Measurements from ENCODE around the gene LMOD1.

Gene LMOD1

GRCh38 chr1:201883266-201883665, 63.1 kb downstream of the LMOD1 start:
- Histone ChIP-seq H3K9me3 (ENCODE audit: control insufficient read depth, low read length) (no peaks in the 10 kb centered on the region), H2AFZ (ENCODE audit: low read depth, low read length) (no peak overlapping the region), H2BK12ac (ENCODE audit: low read length in 2 of 2) (no peak overlapping the region), H4K8ac (ENCODE audit: low read length) (no peak overlapping the region), H3K4me2 (ENCODE audit: low read length, poor library complexity, severe bottlenecking) (no peak overlapping the region), H3K4me1 (ENCODE audit: control insufficient read depth, insufficient read depth, low read depth, low read length) (peaks cover 28% of the 10 kb centered on the region), H3K4me3 (ENCODE audit: insufficient read depth in 1 of 2, low read depth in 1 of 2, low read length in 2 of 2) (peak overlapping the region in 1 of 2 experiments; percentile 40), H3K9ac (ENCODE audit: low read length) (peak overlapping the region; percentile 33), H3K79me1 (replicated peaks; ENCODE audit: low read length, poor library complexity, severe bottlenecking) (no peaks in the 10 kb centered on the region), H2BK5ac (ENCODE audit: low read depth, low read length, poor library complexity, severe bottlenecking) (no peak overlapping the region), H3K27me3 (ENCODE audit: control insufficient read depth in 1 of 2, insufficient read depth in 1 of 2, low read length in 2 of 2) (no peaks in the 10 kb centered on the region), H3K4ac (ENCODE audit: low read depth in 1 of 2, low read length in 2 of 2) (peak overlapping the region in 1 of 2 experiments; percentile 24), H3K23ac (ENCODE audit: low read length in 2 of 2) (no peak overlapping the region), H3K27ac (ENCODE audit: low read length, poor library complexity, severe bottlenecking) (peak overlapping the region; percentile 19), H2AK5ac (ENCODE audit: low read length, severe bottlenecking) (no peak overlapping the region), H4K91ac (ENCODE audit: low read length) (no peak overlapping the region), H3K14ac (ENCODE audit: low read length in 2 of 2) (no peak overlapping the region), H2BK15ac (ENCODE audit: low read depth, poor library complexity, severe bottlenecking) (no peak overlapping the region), H3K18ac (ENCODE audit: low read depth in 1 of 2, low read length in 2 of 2) (no peak overlapping the region), H3K36me3 (ENCODE audit: control insufficient read depth in 1 of 2, insufficient read depth in 2 of 2, low read depth in 1 of 2, low read length in 2 of 2) (peaks cover 2 to 5% of the 10 kb centered on the region in 2 experiments), H2BK120ac (ENCODE audit: low read depth, low read length) (no peak overlapping the region)
- 92% methylated on average over 3 of the region's 3 CpGs for WGBS
- no peak for DNase-seq

GRCh38 chr1:201882665-201883132, 63.6 kb downstream of the LMOD1 start:
- Histone ChIP-seq H3K9ac (ENCODE audit: low read length) (peak overlapping the region; percentile 33), H2AFZ (ENCODE audit: low read depth, low read length) (no peak overlapping the region), H2BK5ac (ENCODE audit: low read depth, low read length, poor library complexity, severe bottlenecking) (no peak overlapping the region), H2BK15ac (ENCODE audit: low read depth, poor library complexity, severe bottlenecking) (no peak overlapping the region), H2BK12ac (ENCODE audit: low read length in 2 of 2) (no peak overlapping the region), H3K4ac (ENCODE audit: low read depth in 1 of 2, low read length in 2 of 2) (no peak overlapping the region), H3K79me1 (replicated peaks; ENCODE audit: low read length, poor library complexity, severe bottlenecking) (no peaks in the 10 kb centered on the region), H3K14ac (ENCODE audit: low read length in 2 of 2) (no peak overlapping the region), H3K18ac (ENCODE audit: low read depth in 1 of 2, low read length in 2 of 2) (no peak overlapping the region), H3K4me3 (ENCODE audit: insufficient read depth in 1 of 2, low read depth in 1 of 2, low read length in 2 of 2) (no peak overlapping the region), H3K27ac (ENCODE audit: low read length, poor library complexity, severe bottlenecking) (no peak overlapping the region), H3K9me3 (ENCODE audit: control insufficient read depth, low read length) (no peaks in the 10 kb centered on the region), H3K27me3 (ENCODE audit: control insufficient read depth in 1 of 2, insufficient read depth in 1 of 2, low read length in 2 of 2) (no peaks in the 10 kb centered on the region), H3K36me3 (ENCODE audit: control insufficient read depth in 1 of 2, insufficient read depth in 2 of 2, low read depth in 1 of 2, low read length in 2 of 2) (peaks cover 4 to 5% of the 10 kb centered on the region in 2 experiments), H3K4me1 (ENCODE audit: control insufficient read depth, insufficient read depth, low read depth, low read length) (peaks cover 26% of the 10 kb centered on the region), H2BK120ac (ENCODE audit: low read depth, low read length) (no peak overlapping the region), H3K4me2 (ENCODE audit: low read length, poor library complexity, severe bottlenecking) (no peak overlapping the region), H4K91ac (ENCODE audit: low read length) (no peak overlapping the region), H2AK5ac (ENCODE audit: low read length, severe bottlenecking) (no peak overlapping the region), H4K8ac (ENCODE audit: low read length) (no peak overlapping the region), H3K23ac (ENCODE audit: low read length in 2 of 2) (no peak overlapping the region)
- 86% methylated on average over 2 of the region's 2 CpGs for WGBS
- peak; percentile 81 for DNase-seq

GRCh38 chr1:201881617-201882016, 64.7 kb downstream of the LMOD1 start:
- Histone ChIP-seq H3K23ac (ENCODE audit: low read length in 2 of 2) (no peak overlapping the region), H3K4me1 (ENCODE audit: control insufficient read depth, insufficient read depth, low read depth, low read length) (peaks cover 26% of the 10 kb centered on the region), H3K4me3 (ENCODE audit: insufficient read depth in 1 of 2, low read depth in 1 of 2, low read length in 2 of 2) (no peak overlapping the region), H4K8ac (ENCODE audit: low read length) (no peak overlapping the region), H2BK12ac (ENCODE audit: low read length in 2 of 2) (no peak overlapping the region), H3K27ac (ENCODE audit: low read length, poor library complexity, severe bottlenecking) (no peak overlapping the region), H2BK120ac (ENCODE audit: low read depth, low read length) (no peak overlapping the region), H3K14ac (ENCODE audit: low read length in 2 of 2) (no peak overlapping the region), H3K9ac (ENCODE audit: low read length) (no peak overlapping the region), H2AFZ (ENCODE audit: low read depth, low read length) (no peak overlapping the region), H3K27me3 (ENCODE audit: control insufficient read depth in 1 of 2, insufficient read depth in 1 of 2, low read length in 2 of 2) (no peaks in the 10 kb centered on the region), H2BK15ac (ENCODE audit: low read depth, poor library complexity, severe bottlenecking) (no peak overlapping the region), H3K36me3 (ENCODE audit: control insufficient read depth in 1 of 2, insufficient read depth in 2 of 2, low read depth in 1 of 2, low read length in 2 of 2) (peaks cover 4 to 13% of the 10 kb centered on the region in 2 experiments), H4K91ac (ENCODE audit: low read length) (no peak overlapping the region), H3K4ac (ENCODE audit: low read depth in 1 of 2, low read length in 2 of 2) (no peak overlapping the region), H3K79me1 (replicated peaks; ENCODE audit: low read length, poor library complexity, severe bottlenecking) (no peaks in the 10 kb centered on the region), H2AK5ac (ENCODE audit: low read length, severe bottlenecking) (no peak overlapping the region), H3K9me3 (ENCODE audit: control insufficient read depth, low read length) (no peaks in the 10 kb centered on the region), H3K4me2 (ENCODE audit: low read length, poor library complexity, severe bottlenecking) (no peak overlapping the region), H2BK5ac (ENCODE audit: low read depth, low read length, poor library complexity, severe bottlenecking) (no peak overlapping the region), H3K18ac (ENCODE audit: low read depth in 1 of 2, low read length in 2 of 2) (no peak overlapping the region)
- no peak for DNase-seq
- WGBS, result 100% methylated on average over 1 of the region's 1 CpG

GRCh38 chr1:201880928-201881571, 65.3 kb downstream of the LMOD1 start:
- Histone ChIP-seq H3K36me3 (ENCODE audit: control insufficient read depth in 1 of 2, insufficient read depth in 2 of 2, low read depth in 1 of 2, low read length in 2 of 2) (peaks cover 8 to 19% of the 10 kb centered on the region in 2 experiments), H3K4me3 (ENCODE audit: insufficient read depth in 1 of 2, low read depth in 1 of 2, low read length in 2 of 2) (no peak overlapping the region), H3K4me2 (ENCODE audit: low read length, poor library complexity, severe bottlenecking) (no peak overlapping the region), H3K4ac (ENCODE audit: low read depth in 1 of 2, low read length in 2 of 2) (no peak overlapping the region), H3K9me3 (ENCODE audit: control insufficient read depth, low read length) (no peaks in the 10 kb centered on the region), H2AK5ac (ENCODE audit: low read length, severe bottlenecking) (no peak overlapping the region), H3K18ac (ENCODE audit: low read depth in 1 of 2, low read length in 2 of 2) (no peak overlapping the region), H2BK12ac (ENCODE audit: low read length in 2 of 2) (no peak overlapping the region), H3K27ac (ENCODE audit: low read length, poor library complexity, severe bottlenecking) (no peak overlapping the region), H3K79me1 (replicated peaks; ENCODE audit: low read length, poor library complexity, severe bottlenecking) (no peaks in the 10 kb centered on the region), H2BK5ac (ENCODE audit: low read depth, low read length, poor library complexity, severe bottlenecking) (no peak overlapping the region), H3K27me3 (ENCODE audit: control insufficient read depth in 1 of 2, insufficient read depth in 1 of 2, low read length in 2 of 2) (no peaks in the 10 kb centered on the region), H3K9ac (ENCODE audit: low read length) (no peak overlapping the region), H3K14ac (ENCODE audit: low read length in 2 of 2) (no peak overlapping the region), H2BK15ac (ENCODE audit: low read depth, poor library complexity, severe bottlenecking) (no peak overlapping the region), H4K91ac (ENCODE audit: low read length) (no peak overlapping the region), H4K8ac (ENCODE audit: low read length) (no peak overlapping the region), H2AFZ (ENCODE audit: low read depth, low read length) (no peak overlapping the region), H3K4me1 (ENCODE audit: control insufficient read depth, insufficient read depth, low read depth, low read length) (peaks cover 26% of the 10 kb centered on the region), H2BK120ac (ENCODE audit: low read depth, low read length) (no peak overlapping the region), H3K23ac (ENCODE audit: low read length in 2 of 2) (no peak overlapping the region)
- 88% methylated on average over 5 of the region's 6 CpGs for WGBS
- no peak for DNase-seq
